ENCODE data around the gene MRPL2.
A peak's percentile ranks its signal among the peaks of the same experiment; 100 is the strongest.

MRPL2 gene

DNA sequence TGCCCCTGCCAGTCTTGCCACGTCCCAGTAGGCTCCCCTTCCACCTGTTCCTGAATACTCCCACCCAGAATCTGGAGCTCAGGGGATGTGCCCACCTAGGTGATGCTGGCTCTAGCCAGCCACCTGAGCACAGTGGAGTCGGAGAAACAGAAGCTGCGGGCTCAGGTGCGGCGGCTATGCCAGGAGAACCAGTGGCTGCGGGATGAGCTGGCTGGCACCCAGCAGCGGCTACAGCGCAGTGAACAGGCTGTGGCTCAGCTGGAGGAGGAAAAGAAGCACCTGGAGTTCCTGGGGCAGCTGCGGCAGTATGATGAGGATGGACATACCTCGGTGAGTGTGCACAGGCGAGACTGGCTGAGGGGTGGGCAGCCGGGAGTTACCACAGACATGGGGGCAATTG is 3.6 kb upstream of the MRPL2 start:
- TF ChIP-seq MYNN (tag by site-specific recombination; IDR thresholded peaks at IDR 0.05; ENCODE audit: borderline replicate concordance), result no peak
- TF ChIP-seq, protein P1, sequence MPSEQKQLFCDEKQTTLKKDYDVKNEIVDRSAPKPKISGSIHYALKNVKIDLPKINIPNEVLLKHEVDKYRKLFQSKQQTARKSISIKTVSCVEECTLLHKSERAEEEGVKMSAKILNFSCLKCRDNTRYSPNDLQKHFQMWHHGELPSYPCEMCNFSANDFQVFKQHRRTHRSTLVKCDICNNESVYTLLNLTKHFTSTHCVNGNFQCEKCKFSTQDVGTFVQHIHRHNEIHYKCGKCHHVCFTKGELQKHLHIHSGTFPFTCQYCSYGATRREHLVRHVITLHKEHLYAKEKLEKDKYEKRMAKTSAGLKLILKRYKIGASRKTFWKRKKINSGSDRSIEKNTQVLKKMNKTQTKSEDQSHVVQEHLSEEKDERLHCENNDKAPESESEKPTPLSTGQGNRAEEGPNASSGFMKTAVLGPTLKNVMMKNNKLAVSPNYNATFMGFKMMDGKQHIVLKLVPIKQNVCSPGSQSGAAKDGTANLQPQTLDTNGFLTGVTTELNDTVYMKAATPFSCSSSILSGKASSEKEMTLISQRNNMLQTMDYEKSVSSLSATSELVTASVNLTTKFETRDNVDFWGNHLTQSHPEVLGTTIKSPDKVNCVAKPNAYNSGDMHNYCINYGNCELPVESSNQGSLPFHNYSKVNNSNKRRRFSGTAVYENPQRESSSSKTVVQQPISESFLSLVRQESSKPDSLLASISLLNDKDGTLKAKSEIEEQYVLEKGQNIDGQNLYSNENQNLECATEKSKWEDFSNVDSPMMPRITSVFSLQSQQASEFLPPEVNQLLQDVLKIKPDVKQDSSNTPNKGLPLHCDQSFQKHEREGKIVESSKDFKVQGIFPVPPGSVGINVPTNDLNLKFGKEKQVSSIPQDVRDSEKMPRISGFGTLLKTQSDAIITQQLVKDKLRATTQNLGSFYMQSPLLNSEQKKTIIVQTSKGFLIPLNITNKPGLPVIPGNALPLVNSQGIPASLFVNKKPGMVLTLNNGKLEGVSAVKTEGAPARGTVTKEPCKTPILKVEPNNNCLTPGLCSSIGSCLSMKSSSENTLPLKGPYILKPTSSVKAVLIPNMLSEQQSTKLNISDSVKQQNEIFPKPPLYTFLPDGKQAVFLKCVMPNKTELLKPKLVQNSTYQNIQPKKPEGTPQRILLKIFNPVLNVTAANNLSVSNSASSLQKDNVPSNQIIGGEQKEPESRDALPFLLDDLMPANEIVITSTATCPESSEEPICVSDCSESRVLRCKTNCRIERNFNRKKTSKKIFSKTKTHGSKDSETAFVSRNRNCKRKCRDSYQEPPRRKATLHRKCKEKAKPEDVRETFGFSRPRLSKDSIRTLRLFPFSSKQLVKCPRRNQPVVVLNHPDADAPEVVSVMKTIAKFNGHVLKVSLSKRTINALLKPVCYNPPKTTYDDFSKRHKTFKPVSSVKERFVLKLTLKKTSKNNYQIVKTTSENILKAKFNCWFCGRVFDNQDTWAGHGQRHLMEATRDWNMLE (tag by site-specific recombination; conservative IDR thresholded peaks at IDR 0.05; ENCODE audit: low read depth), result no peak
- TF ChIP-seq ZNF114 (tag by site-specific recombination; IDR thresholded peaks at IDR 0.05), result no peak
- no peak for TF ChIP-seq ZNF37A (tag by site-specific recombination; IDR thresholded peaks at IDR 0.05)
- TF ChIP-seq ZNF132 (tag by site-specific recombination; IDR thresholded peaks at IDR 0.05; ENCODE audit: borderline replicate concordance), result no peak
- TF ChIP-seq, protein P2, sequence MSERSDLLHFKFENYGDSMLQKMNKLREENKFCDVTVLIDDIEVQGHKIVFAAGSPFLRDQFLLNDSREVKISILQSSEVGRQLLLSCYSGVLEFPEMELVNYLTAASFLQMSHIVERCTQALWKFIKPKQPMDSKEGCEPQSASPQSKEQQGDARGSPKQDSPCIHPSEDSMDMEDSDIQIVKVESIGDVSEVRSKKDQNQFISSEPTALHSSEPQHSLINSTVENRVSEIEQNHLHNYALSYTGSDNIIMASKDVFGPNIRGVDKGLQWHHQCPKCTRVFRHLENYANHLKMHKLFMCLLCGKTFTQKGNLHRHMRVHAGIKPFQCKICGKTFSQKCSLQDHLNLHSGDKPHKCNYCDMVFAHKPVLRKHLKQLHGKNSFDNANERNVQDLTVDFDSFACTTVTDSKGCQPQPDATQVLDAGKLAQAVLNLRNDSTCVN (tag by site-specific recombination; optimal IDR thresholded peaks at IDR 0.05), result no peak
- TF ChIP-seq ZNF335 (tag by site-specific recombination; conservative IDR thresholded peaks at IDR 0.05), result no peak
- POLR2A ChIA-PET, result interaction anchor here (1.0 kb wide), 1 partner anchor 9 kb away, joined by 4 read pairs; the partner anchor contains the start of gene CUL7
- CTCF ChIA-PET, result interaction anchor here (0.7 to 2.4 kb wide), 5 partner anchors 9 to 162 kb away, joined by 3 to 8 read pairs (median 3); no protein-coding TSS in a partner anchor

DNA sequence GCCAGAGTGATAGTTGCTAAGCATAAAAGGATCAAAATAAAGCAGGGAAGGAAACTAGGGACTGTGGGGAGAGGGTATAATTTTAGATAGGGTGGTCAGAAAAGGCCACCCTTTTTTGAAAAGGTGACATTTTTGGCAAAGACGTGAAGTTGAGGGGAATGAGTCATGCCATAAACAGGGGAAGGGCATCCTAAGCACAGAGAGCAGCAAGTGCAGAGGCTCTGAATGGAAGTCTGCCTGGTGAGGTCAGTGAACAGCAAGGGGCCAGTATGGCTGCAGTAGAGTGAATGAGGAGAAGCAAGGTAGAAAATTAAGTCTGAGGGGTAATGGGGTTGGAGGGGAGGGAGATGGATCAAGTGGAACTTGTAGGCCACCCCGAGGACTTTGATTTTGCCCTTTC is 2.6 kb upstream of the MRPL2 start:
- ChIA-PET CTCF (interaction anchor here (0.6 to 4.6 kb wide), 3 partner anchors 81 to 108 kb away, joined by 3 to 26 read pairs (median 6); no protein-coding TSS in a partner anchor), POLR2A (no interaction called here)
- H3K4me3 ChIP-seq (ENCODE audit: low read depth, low read length), result no peak overlapping the region
- H3K9me3 ChIP-seq (ENCODE audit: control insufficient read depth, insufficient read depth, low read depth, low read length), result no peaks in the 10 kb centered on the region
- H3K27ac ChIP-seq (ENCODE audit: extremely low read depth, low read depth, low read length), result no peak overlapping the region
- H3K4me1 ChIP-seq (ENCODE audit: control insufficient read depth, insufficient read depth, low read length), result peaks cover 9% of the 10 kb centered on the region
- peaks cover 16 to 59% of the 10 kb centered on the region in 2 experiments; a peak in 2 of 3 replicates for H3K36me3 ChIP-seq (ENCODE audit: control insufficient read depth in 2 of 2, insufficient read depth in 1 of 2, low read length in 2 of 2)
- TF ChIP-seq ZNF311 (tag by site-specific recombination; IDR thresholded peaks at IDR 0.05; ENCODE audit: borderline replicate concordance), result no peak
- TF ChIP-seq ZNF211 (tag by site-specific recombination; IDR thresholded peaks at IDR 0.05; ENCODE audit: low read depth), result no peak
- TF ChIP-seq ZSCAN30 (tag by site-specific recombination; IDR thresholded peaks at IDR 0.05), result no peak
- no peak for TF ChIP-seq OVOL3 (tag by site-specific recombination; IDR thresholded peaks at IDR 0.05)

More for the DNA sequence above, 3.6 kb upstream of the MRPL2 start:
- Histone ChIP-seq H3K9me3 (ENCODE audit: control insufficient read depth, insufficient read depth, low read depth, low read length) (no peaks in the 10 kb centered on the region), H3K4me1 (ENCODE audit: control insufficient read depth, insufficient read depth, low read length) (peaks cover 9% of the 10 kb centered on the region), H3K36me3 (ENCODE audit: control insufficient read depth in 2 of 2, insufficient read depth in 1 of 2, low read length in 2 of 2) (peaks cover 9 to 52% of the 10 kb centered on the region in 2 experiments; a peak in 2 of 3 replicates), H3K4me3 (ENCODE audit: low read depth, low read length) (no peak overlapping the region), H3K27ac (ENCODE audit: extremely low read depth, low read depth, low read length) (no peak overlapping the region)

DNA sequence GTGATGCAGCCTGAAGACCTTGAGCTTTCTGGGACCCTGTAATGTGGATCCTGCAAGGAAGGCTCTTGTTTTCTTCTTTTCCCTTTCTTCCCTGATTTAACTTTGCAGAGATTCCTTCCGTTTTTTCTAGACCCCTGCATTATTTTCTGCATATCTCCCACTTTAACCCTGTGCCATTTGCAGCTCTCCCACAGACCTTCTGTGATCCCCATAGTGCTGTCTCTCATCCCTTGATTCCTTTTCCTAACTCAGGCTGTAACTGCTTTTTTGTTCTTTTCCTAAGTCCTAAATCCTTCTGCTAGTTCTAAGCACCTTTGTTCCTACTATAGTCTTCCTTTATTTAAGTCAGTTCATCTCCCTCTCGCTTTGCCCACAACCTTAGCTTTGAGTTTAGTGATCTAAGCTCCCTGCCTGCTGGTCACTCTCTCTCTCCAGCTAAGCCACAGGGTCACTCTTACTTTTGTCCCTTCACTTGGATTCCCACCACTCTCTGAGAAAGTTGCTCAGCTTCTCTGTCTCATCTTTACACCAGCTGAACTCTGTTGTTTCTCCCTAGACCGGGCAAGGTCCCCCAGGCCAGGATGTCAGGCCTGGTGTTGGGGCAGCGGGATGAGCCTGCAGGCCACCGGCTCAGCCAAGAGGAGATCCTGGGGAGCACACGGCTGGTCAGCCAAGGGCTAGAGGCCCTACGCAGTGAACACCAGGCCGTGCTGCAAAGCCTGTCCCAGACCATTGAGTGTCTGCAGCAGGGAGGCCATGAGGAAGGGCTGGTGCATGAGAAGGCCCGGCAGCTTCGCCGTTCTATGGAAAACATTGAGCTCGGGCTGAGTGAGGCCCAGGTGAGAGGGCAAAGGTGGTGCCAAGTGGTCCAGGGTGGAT is 1.8 kb upstream of the MRPL2 start:
- peak overlapping the region; percentile 96; the same call in 1 of the 2 replicates for H3K4me3 ChIP-seq (ENCODE audit: low read depth, low read length)
- H3K9me3 ChIP-seq (ENCODE audit: control insufficient read depth, insufficient read depth, low read depth, low read length), result no peaks in the 10 kb centered on the region
- ChIA-PET POLR2A (interaction anchor here (0.6 to 2.4 kb wide), 5 partner anchors 10 to 489 kb away, joined by 4 to 20 read pairs (median 5); partner anchors contain the start of gene CNPY3), CTCF (interaction anchor here (0.5 to 4.6 kb wide), 5 partner anchors 9 to 160 kb away, joined by 3 to 26 read pairs (median 6); no protein-coding TSS in a partner anchor)
- peaks cover 9% of the 10 kb centered on the region for H3K4me1 ChIP-seq (ENCODE audit: control insufficient read depth, insufficient read depth, low read length)
- TF ChIP-seq SCRT1 (tag by site-specific recombination; IDR thresholded peaks at IDR 0.05; ENCODE audit: borderline replicate concordance) (no peak), MYNN (tag by site-specific recombination; IDR thresholded peaks at IDR 0.05; ENCODE audit: borderline replicate concordance) (no peak), ZNF585B (tag by site-specific recombination; IDR thresholded peaks at IDR 0.05) (no peak), ZNF24 (tag by site-specific recombination; IDR thresholded peaks at IDR 0.05) (no peak), PRDM1 (tag by site-specific recombination; IDR thresholded peaks at IDR 0.05) (peak; percentile 90)
- H3K27ac ChIP-seq (ENCODE audit: extremely low read depth, low read depth, low read length), result peak overlapping the region; percentile 11; the same call in 1 of the 2 replicates
- H3K36me3 ChIP-seq (ENCODE audit: control insufficient read depth in 2 of 2, insufficient read depth in 1 of 2, low read length in 2 of 2), result peaks cover 20 to 56% of the 10 kb centered on the region in 2 experiments; a peak in 2 of 3 replicates

Data from HEK293 (cell line).